ENCODE results near the gene BOK.

The BOK gene

GRCh38 chr2:241546771-241547498 is 11.6 kb upstream of the BOK start:
- Mint-ChIP-seq H3K27me3 (peaks cover 18% of the 10 kb centered on the region), H3K9me3 (no peaks in the 10 kb centered on the region), H3K4me3 (no peak overlapping the region), H3K27ac (no peak overlapping the region), H3K4me1 (no peaks in the 10 kb centered on the region), H3K36me3 (no peaks in the 10 kb centered on the region)
- no peak for ATAC-seq

- H3K27ac Mint-ChIP-seq, result no peak overlapping the region
- no peak for ATAC-seq
- H3K9me3 Mint-ChIP-seq, result no peaks in the 10 kb centered on the region
- H3K4me1 Mint-ChIP-seq, result no peaks in the 10 kb centered on the region
- no peaks in the 10 kb centered on the region for H3K36me3 Mint-ChIP-seq
- H3K27me3 Mint-ChIP-seq, result peaks cover 26% of the 10 kb centered on the region
- no peak overlapping the region for H3K4me3 Mint-ChIP-seq
These were observed 10.6 kb upstream of the BOK start for GRCh38 chr2:241547781-241548450.

- Mint-ChIP-seq H3K9me3 (peaks cover 3% of the 10 kb centered on the region), H3K36me3 (no peaks in the 10 kb centered on the region), H3K4me1 (no peaks in the 10 kb centered on the region), H3K27me3 (peaks cover 26% of the 10 kb centered on the region), H3K4me3 (no peak overlapping the region), H3K27ac (no peak overlapping the region)
- ATAC-seq, result no peak
These were observed 10.1 kb upstream of the BOK start for GRCh38 chr2:241548451-241548835.

GRCh38 chr2:241550616-241551580 is 7.6 kb upstream of the BOK start:
- peaks cover 49% of the 10 kb centered on the region for H3K27me3 Mint-ChIP-seq

GRCh38 chr2:241551599-241551997 is 6.9 kb upstream of the BOK start:
- no peaks in the 10 kb centered on the region for H3K4me1 Mint-ChIP-seq
- H3K4me3 Mint-ChIP-seq, result no peak overlapping the region
- peaks cover 50% of the 10 kb centered on the region for H3K27me3 Mint-ChIP-seq
- peaks cover 3% of the 10 kb centered on the region for H3K9me3 Mint-ChIP-seq
- no peak overlapping the region for H3K27ac Mint-ChIP-seq
- no peak for ATAC-seq
- no peaks in the 10 kb centered on the region for H3K36me3 Mint-ChIP-seq

More at GRCh38 chr2:241550616-241551580, 7.6 kb upstream of the BOK start:
- Mint-ChIP-seq H3K4me3 (no peak overlapping the region), H3K27ac (no peak overlapping the region), H3K9me3 (peaks cover 3% of the 10 kb centered on the region), H3K36me3 (no peaks in the 10 kb centered on the region), H3K4me1 (no peaks in the 10 kb centered on the region)
- ATAC-seq, result no peak

- ATAC-seq, result no peak
- H3K4me1 Mint-ChIP-seq, result no peaks in the 10 kb centered on the region
- peaks cover 6% of the 10 kb centered on the region for H3K9me3 Mint-ChIP-seq
- H3K27me3 Mint-ChIP-seq, result peaks cover 56% of the 10 kb centered on the region
- H3K27ac Mint-ChIP-seq, result no peak overlapping the region
- H3K4me3 Mint-ChIP-seq, result no peak overlapping the region
- no peaks in the 10 kb centered on the region for H3K36me3 Mint-ChIP-seq
These were observed 6.4 kb upstream of the BOK start for GRCh38 chr2:241551998-241552737.

- Mint-ChIP-seq H3K27ac (no peak overlapping the region), H3K36me3 (peaks cover 11% of the 10 kb centered on the region), H3K9me3 (peaks cover 13% of the 10 kb centered on the region), H3K4me3 (no peak overlapping the region), H3K4me1 (no peaks in the 10 kb centered on the region), H3K27me3 (peaks cover 69% of the 10 kb centered on the region)
- ATAC-seq, result no peak
These were observed 5.1 kb upstream of the BOK start for GRCh38 chr2:241553512-241553830.

GRCh38 chr2:241553981-241554380 is 4.6 kb upstream of the BOK start:
- Mint-ChIP-seq H3K9me3 (peaks cover 13% of the 10 kb centered on the region), H3K4me1 (no peaks in the 10 kb centered on the region), H3K4me3 (no peak overlapping the region), H3K27ac (no peak overlapping the region), H3K27me3 (peaks cover 72% of the 10 kb centered on the region), H3K36me3 (peaks cover 11% of the 10 kb centered on the region)
- ATAC-seq, result no peak

GRCh38 chr2:241554610-241555322 is 3.8 kb upstream of the BOK start:
- Mint-ChIP-seq H3K27ac (no peak overlapping the region), H3K27me3 (peaks cover 74% of the 10 kb centered on the region)
- ATAC-seq, result no peak

GRCh38 chr2:241555711-241556110 is 2.8 kb upstream of the BOK start:
- peaks cover 11% of the 10 kb centered on the region for H3K36me3 Mint-ChIP-seq
- no peak for ATAC-seq
- peaks cover 13% of the 10 kb centered on the region for H3K9me3 Mint-ChIP-seq
- no peak overlapping the region for H3K4me3 Mint-ChIP-seq
- H3K27me3 Mint-ChIP-seq, result peaks cover 83% of the 10 kb centered on the region
- peaks cover 7% of the 10 kb centered on the region for H3K4me1 Mint-ChIP-seq
- no peak overlapping the region for H3K27ac Mint-ChIP-seq

More at GRCh38 chr2:241554610-241555322, 3.8 kb upstream of the BOK start:
- Mint-ChIP-seq H3K36me3 (peaks cover 11% of the 10 kb centered on the region), H3K4me3 (no peak overlapping the region), H3K4me1 (peaks cover under 1% of the 10 kb centered on the region), H3K9me3 (peaks cover 13% of the 10 kb centered on the region)

GRCh38 chr2:241556746-241557145 is 1.8 kb upstream of the BOK start:
- peaks cover 7% of the 10 kb centered on the region for H3K4me1 Mint-ChIP-seq
- H3K27me3 Mint-ChIP-seq, result peaks cover 80% of the 10 kb centered on the region
- no peak overlapping the region for H3K27ac Mint-ChIP-seq
- H3K9me3 Mint-ChIP-seq, result peaks cover 13% of the 10 kb centered on the region
- H3K36me3 Mint-ChIP-seq, result peaks cover 11% of the 10 kb centered on the region
- H3K4me3 Mint-ChIP-seq, result no peak overlapping the region
- ATAC-seq, result no peak

GRCh38 chr2:241559323-241560161 is 997 bp downstream of the BOK start:
- Mint-ChIP-seq H3K4me1 (peaks cover 12% of the 10 kb centered on the region), H3K9me3 (peaks cover 10% of the 10 kb centered on the region), H3K27ac (no peak overlapping the region), H3K4me3 (peak overlapping the region; percentile 54), H3K27me3 (peaks cover 76% of the 10 kb centered on the region), H3K36me3 (peaks cover 11% of the 10 kb centered on the region)
- ATAC-seq, result peak; percentile 22

GRCh38 chr2:241560162-241560882 is 1.8 kb downstream of the BOK start:
- peaks cover 10% of the 10 kb centered on the region for H3K9me3 Mint-ChIP-seq
- peak overlapping the region; percentile 54 for H3K4me3 Mint-ChIP-seq
- peaks cover 11% of the 10 kb centered on the region for H3K36me3 Mint-ChIP-seq
- peaks cover 12% of the 10 kb centered on the region for H3K4me1 Mint-ChIP-seq
- ATAC-seq, result no peak
- peaks cover 69% of the 10 kb centered on the region for H3K27me3 Mint-ChIP-seq
- H3K27ac Mint-ChIP-seq, result no peak overlapping the region

Data from stimulated activated memory B cell treated with anti-CD40 and anti-IgM and Interleukin-4, amounts not matched to agents 10 μg/mL and 1 μg/mL and 100 μg/mL, for 72 hours (primary cell).